ENCODE measurements around the gene EXOC7.

DNA sequence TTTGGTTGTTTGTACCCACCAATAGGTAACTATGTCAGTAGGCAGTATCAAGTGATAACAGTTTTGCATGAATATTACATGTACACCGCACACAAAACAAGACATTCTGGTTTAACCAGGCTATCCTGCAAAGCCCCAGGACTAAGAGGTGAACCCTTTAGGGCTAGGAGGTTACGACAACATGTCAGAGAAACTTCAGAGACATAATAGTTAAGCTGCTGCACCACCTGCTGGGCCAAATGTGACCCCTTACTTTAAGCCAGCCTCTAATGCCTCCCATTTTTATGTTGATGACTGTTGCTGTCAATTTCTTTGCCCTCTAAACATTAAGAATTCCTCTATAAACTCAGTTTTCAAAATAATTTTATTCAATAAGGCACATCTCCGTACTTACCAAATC is 46.7 kb downstream of the EXOC7 start:
- TF ChIP-seq, protein P1, sequence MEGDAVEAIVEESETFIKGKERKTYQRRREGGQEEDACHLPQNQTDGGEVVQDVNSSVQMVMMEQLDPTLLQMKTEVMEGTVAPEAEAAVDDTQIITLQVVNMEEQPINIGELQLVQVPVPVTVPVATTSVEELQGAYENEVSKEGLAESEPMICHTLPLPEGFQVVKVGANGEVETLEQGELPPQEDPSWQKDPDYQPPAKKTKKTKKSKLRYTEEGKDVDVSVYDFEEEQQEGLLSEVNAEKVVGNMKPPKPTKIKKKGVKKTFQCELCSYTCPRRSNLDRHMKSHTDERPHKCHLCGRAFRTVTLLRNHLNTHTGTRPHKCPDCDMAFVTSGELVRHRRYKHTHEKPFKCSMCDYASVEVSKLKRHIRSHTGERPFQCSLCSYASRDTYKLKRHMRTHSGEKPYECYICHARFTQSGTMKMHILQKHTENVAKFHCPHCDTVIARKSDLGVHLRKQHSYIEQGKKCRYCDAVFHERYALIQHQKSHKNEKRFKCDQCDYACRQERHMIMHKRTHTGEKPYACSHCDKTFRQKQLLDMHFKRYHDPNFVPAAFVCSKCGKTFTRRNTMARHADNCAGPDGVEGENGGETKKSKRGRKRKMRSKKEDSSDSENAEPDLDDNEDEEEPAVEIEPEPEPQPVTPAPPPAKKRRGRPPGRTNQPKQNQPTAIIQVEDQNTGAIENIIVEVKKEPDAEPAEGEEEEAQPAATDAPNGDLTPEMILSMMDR (IDR thresholded peaks at IDR 0.05): peak in 1 of 4 experiments; percentile 19
- no peak for TF ChIP-seq POLR2A (IDR thresholded peaks at IDR 0.05)

Measured in prostate gland (tissue), 2 donors.